NOMO-1 treated with dmso at 0.1 percent for 144 hours (cell line): Measurements from ENCODE around the gene SLC4A2.
"Not testable (repeated sequence)": the region's sequence is repeated elsewhere in the genome, so short reads cannot be mapped to it uniquely, and the experiment has no call there.

Experiments
- DNase-seq: peaks from one replicate; lab custom pipeline; 2025; ENCODE audit not compliant: unreplicated experiment; lab: John Stamatoyannopoulos, UW

Gene SLC4A2

DNA sequence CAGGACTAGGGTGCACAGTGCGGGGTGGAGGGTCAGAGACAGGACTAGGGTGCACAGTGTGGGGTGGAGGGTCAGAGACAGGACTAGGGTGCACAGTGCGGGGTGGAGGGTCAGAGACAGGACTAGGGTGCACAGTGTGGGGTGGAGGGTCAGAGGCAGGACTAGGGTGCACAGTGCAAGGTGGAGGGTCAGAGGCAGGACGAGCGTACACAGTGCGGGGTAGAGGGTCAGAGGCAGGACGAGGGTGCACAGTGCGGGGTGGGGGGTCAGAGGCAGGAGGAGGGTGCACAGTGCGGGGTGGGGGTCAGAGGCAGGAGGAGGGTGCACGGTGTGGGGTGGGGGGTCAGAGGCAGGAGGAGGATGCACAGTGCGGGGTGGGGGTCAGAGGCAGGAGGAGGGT lies 15.9 kb upstream of the SLC4A2 start:
- DNase-seq = not testable (repeated sequence)

DNA sequence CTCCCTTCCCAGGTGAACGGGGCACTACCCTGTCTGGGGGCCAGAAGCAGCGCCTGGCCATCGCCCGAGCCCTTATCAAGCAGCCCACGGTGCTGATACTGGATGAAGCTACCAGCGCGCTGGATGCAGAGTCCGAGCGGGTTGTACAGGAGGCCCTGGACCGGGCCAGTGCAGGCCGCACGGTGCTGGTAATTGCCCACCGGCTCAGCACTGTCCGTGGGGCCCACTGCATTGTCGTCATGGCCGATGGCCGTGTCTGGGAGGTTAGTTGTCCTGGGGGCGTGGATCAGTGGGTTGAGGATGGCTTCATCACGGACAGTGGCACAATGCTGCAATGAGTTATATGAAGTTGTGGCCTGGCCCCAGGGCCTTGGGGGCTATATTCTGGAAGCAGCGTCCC lies 15.4 kb upstream of the SLC4A2 start:
- DNase-seq = no peak

DNA sequence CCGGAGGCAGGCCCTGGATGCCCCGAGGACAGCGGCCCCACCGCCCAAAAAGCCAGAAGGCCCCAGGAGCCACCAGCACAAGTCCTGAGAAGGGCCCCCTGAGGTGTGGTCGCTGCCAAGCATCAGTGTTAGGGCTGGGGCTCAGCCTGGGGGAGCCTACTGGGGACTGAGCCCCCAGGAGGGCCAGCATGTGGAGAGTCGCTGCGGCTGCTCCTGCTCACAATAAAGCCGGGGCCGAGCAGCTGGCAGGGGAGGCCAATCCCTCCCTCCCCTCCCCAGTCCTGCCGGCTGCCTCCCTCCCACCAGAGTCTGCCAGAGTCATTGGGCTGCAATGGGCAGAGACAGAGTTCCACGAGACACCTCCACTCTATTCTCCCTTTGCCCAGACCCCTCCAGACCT lies 14.1 kb upstream of the SLC4A2 start:
- DNase-seq = no peak

DNA sequence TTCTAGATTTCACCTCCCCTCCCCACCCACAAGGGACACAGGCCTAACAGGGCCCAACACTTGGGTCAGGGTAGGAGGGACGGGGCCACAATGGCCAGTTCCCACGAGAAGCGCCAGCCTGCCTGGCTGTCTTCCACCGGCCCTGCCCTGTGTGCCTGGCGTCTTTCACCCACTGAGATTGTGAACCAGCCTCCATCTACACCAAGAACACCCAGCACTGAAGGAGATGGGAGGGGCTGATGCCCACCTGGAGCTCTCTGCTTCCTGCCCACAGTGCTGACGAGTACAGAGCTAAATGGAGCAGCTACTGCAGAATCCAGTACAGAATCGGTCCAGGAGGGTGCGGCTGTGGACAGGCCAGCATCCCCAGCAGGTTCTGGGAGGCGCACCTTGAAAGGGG lies 13.4 kb upstream of the SLC4A2 start:
- no peak for DNase-seq

DNA sequence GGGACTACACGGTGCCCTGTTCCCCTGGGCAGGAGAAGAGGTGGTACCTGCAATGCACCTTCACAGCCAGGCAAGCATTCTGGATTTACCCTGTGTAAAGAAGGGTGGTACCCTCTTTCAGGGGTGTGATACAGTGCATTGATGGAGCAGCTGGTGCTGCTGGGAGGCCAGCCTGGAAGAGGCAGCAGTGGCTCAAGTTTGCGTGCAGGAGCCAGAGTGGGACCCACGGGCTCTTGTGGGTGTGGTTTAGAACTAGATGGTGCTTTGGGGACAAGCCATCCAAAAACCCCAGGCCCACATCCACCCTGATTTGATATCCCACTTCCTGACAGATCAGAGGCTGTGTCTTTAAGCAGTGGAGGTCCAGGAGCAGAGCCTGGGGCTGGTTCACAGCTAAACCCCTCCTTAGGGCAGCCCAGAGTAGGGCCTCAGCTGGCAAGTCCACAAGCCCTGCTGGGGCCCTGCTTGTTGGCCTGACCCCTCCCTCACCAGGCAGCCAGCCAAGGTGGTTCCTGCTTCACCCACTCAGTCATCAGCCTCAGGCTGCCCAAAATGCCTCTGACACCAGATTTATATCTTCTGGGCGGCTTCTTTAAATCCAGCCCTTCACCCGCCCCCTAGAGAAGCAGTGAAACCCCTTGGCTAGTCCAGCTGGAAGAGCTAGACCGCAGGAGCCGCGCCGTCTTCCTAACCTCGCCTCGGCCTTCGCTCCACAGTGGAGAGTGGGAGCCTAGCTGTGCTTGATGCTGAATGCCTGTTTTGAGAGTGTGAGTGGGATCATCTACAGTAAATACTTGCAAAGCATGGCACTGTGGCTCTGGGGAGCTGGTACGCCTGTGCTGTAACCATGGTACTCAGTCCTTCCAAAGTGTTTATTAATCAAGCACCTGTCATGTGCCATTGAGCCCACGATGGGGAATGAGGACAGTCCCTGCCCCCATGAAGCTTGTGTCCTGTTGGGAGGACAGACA lies 12.5 kb upstream of the SLC4A2 start:
- no peak for DNase-seq

DNA sequence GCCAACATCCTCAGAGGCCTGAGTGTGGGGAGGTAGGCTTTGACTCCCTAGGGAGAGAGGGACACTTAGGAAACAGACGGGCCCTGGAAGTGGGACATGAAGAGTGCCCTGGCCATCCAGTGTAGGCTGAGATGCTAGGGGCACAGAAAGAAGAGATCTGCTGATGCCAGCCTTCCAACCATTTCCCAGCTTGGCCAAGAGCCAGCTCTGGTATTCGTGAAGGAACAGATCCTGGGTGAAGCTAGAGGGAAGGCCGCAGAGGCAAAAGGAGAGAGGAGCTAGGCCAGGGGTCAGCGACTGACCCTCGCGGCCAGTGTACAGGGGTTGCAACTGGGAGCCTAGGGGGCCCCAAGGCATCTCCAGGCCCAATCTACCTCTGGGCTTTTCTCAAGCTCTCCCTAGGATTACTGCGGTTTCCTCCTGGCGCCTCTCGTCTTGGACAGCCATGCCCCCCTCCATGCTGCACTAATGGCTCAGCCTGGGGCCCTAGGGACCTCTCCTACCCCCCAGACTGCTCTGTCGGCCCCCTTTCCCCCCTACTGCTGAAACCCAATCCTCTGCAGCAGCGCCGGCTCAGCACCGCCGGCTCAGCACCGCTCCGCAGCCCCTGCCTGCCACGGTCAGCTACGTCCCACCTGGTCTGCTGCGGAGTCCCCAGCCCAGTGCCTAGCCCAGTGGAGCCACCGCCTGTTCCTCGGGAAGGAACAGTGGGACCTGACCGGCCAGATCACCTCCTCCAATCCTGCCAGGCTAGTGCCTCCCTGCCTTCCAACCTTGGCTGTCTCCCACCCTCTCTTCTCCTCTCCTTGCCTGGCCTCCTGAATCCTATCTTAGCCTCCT lies 11.2 kb upstream of the SLC4A2 start, which contains the start of gene ASIC3:
ASIC3 (plus strand) TSS at position 556 of the 840 bp plus-strand sequence. CDS start 355 bp downstream, outside the sequence.
- no peak for DNase-seq

DNA sequence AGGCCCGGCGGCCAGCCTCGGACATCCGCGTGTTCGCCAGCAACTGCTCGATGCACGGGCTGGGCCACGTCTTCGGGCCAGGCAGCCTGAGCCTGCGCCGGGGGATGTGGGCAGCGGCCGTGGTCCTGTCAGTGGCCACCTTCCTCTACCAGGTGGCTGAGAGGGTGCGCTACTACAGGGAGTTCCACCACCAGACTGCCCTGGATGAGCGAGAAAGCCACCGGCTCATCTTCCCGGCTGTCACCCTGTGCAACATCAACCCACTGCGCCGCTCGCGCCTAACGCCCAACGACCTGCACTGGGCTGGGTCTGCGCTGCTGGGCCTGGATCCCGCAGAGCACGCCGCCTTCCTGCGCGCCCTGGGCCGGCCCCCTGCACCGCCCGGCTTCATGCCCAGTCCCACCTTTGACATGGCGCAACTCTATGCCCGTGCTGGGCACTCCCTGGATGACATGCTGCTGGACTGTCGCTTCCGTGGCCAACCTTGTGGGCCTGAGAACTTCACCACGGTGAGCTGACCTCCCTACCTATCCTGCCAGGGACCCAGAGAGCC lies 10.4 kb upstream of the SLC4A2 start:
- no peak for DNase-seq

DNA sequence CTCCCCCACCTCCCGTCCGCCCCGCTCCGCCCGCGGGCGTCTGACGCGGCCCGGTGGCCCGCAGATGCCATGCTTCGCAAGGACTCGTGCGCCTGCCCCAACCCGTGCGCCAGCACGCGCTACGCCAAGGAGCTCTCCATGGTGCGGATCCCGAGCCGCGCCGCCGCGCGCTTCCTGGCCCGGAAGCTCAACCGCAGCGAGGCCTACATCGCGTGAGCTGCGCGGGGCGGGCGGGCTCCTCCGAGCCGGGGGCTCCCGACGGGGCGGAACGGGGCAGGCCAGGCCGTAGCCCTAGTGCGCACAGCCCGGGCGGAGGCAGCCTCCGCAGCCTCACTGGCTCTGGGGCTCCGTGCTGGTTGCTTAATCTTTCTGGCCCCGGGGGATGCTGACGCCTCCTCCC lies 8.3 kb upstream of the SLC4A2 start:
- no peak for DNase-seq

DNA sequence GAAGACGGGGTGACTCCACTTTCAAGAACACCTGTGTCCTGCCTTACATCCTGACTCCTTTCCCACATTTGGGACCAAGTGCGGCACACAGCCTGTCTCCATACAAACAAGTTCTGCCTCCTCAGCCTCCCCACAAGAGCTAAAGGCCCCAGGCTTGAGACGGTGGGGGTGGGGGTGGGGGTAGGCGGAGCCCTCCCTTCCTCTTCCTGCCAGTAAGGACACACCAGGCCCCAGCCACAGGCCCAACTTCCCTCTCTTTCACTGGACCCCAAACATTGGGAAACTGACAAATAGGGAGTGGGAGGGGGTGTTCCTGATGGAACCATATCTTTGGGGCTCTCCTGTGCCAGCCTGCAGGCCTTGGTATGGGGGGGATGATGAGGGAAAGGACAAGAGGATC lies 6.3 kb upstream of the SLC4A2 start:
- DNase-seq = no peak

DNA sequence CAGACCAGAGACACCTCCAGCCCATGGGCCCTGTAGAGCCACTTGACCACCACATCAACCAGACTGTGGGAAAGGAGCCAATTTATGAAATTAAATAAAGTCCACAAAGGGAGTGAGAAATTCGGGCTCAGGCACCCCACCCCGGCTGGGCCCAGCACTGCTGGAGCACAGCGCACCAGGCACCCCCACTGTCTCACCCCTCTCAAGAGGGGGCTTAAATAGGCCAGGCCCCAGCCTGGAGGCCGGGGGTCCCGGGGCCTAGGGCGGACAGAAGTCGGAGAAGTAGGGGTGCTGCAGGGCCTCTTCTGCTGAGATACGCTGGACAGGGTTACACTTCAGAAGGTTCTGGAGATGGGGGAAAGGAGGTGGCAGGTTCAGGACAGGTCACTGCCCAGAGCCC lies 5.6 kb upstream of the SLC4A2 start:
- no peak for DNase-seq

DNA sequence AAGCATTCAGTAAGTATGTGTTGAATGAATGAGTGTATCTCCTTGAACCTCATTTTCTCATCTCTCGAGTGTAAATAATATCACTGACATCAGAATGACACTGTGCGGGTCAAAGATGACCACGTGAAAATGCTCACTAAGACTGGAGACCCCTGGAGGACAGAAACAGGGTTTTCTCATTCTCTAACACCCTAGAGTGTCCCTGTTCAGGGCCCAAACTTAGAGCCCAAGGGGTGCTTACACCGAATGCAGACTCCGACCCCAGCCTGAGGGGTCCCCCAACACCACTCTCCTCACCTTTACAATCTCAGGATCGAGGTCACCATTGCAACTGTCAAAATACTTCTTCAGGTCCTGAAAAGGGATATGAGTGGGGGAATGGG lies 3.1 kb upstream of the SLC4A2 start:
- DNase-seq = no peak

DNA sequence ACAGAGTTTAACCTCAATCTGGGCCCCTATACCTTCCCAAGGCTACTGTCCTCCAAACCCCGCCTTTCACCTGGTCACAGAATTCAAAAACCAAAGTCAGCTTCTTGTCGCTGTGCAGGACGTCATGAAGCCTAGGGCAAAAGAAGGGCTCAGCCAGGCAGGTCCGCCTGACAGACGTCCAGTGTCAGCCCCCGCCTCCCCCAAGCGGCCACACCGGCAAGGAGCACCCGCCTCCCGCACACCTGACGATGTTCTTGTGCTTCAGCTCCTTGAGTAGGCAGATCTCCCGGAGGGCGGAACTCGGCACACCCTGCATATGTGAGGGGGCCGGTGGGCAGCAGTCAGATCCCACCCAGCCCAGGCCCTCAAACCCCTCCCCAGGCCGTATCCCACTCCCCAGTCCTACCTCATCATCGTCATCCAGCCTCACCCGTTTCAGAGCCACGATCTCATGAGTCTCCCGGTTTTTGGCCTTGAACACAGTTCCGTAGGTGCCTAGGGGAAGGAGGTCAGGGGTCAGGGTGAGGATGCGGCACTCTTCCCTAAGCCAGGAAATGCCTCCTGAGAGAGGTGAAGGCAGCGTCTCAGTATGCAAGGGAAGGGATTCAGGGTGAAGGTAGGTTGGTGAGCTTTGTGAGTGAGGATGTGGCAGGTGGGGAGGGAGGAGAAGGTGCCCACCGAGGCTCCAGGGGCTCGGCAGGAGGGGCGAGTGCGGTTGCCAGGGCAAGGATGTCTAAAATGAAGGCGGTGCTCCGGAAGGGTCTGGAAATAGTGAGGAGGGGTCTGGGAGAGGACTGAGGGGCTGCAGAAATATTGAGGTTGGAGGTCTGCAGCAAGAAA lies 2.5 kb upstream of the SLC4A2 start:
- DNase-seq = no peak

DNA sequence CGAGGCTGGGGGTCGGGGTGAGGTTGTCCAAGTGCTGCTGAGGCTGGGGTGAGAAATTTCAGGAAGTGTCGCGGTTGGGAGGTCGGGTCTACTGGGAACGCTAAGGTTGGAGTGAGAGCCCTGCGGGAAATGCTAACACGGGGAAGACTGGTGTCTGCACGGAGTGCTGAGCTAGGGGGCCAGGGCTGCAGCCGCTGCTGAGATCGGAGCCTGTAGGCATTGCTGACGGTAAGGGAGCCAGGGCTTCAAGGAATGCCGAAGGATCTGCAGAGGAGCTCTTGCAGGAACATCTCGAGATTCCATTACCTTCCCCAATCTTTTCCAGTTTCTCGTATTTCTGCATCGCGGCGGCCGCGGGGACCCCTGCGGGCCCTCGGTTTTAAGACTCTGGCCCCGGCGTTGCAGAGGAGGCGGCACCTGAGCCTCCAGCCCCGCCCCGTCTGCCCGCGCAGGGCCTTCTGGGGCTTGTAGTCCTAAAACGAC lies 1.8 kb upstream of the SLC4A2 start, which contains the start of gene CDK5:
CDK5 (minus strand) TSS at position 392 of the 483 bp plus-strand sequence; CDS start at position 343, 49 bp downstream.
- no peak for DNase-seq

DNA sequence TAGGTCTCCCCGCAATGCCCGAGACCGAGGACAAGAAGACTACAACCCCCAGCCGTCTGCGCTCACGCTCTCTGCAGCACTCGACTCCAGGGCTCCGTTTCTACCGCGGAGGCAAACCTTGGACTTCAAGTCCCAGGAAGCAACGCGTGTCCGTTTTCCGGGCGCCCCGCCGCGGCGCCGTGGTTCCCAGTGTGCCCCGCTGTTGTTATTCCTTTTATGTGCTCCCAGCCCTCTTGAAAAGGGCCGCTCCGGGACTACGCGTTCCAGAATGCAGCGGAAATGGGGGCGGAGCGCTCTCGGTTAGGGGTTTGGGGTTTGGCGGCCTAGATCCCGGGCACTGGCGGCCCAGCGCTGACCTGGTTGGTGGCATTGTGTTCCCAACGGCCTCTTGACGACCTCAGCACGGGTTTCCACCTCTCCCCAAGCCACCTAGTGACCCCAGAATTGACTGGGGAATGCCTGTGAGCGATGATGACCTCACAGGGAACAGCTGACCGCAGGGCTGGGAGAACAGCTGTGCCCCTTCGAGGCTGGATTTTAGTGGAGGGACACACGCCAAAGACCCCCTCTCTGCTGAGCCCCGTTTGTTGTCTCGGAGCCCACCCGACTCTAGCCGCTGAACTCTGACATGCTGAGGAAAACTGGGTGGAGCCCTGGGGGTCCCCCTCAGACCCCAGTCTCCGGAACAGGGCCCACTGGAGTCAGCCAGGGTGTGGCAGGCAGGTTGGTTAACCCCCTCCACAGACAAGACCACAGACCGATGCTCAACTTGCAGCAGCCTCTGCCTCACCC lies 1.2 kb upstream of the SLC4A2 start:
- DNase-seq = peak; percentile 92

DNA sequence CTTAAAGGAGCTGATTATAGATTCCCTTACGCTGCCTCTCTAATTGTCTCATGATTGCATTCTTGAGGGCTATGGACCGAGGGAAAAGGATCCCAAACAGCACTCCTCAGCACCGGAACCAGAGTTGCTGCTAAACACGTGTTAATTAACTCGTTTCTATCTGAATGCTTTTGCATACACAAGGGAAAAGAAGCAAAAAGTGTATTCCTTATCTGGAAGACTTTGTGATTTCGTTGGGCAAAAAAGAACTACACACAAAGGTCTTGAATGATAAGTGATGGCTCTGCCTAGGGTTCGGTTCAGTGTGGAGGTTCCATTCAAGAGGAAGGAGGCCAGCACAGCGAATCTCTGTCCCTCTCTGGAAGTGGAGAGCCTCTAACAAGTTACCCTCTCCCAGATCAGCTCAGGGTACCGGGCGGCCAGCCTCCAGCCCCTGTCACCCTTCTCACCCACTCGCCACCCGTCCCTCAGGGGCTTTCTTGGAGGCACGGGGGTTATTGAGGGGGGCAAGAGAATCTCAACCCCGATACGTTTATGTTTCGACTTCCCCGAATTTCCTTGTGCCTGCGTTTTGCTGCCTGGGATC lies 515 bp upstream of the SLC4A2 start:
- DNase-seq = no peak

DNA sequence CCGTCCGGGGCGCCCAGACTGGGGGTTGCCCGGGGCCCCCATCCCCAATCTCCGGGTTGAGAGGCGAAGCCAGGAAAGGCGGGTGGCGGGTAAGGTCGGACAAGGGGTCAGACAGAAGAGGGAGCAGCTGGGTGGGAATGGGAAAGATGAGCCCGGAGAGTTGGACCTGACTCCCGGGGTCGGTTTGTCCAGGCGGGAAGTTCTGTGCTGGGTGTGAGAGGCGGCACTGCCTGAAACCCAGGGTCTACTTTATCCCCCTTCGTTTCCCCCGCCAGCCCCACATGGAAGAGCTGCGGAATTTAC lies 675 bp downstream of the SLC4A2 start:
- no peak for DNase-seq

DNA sequence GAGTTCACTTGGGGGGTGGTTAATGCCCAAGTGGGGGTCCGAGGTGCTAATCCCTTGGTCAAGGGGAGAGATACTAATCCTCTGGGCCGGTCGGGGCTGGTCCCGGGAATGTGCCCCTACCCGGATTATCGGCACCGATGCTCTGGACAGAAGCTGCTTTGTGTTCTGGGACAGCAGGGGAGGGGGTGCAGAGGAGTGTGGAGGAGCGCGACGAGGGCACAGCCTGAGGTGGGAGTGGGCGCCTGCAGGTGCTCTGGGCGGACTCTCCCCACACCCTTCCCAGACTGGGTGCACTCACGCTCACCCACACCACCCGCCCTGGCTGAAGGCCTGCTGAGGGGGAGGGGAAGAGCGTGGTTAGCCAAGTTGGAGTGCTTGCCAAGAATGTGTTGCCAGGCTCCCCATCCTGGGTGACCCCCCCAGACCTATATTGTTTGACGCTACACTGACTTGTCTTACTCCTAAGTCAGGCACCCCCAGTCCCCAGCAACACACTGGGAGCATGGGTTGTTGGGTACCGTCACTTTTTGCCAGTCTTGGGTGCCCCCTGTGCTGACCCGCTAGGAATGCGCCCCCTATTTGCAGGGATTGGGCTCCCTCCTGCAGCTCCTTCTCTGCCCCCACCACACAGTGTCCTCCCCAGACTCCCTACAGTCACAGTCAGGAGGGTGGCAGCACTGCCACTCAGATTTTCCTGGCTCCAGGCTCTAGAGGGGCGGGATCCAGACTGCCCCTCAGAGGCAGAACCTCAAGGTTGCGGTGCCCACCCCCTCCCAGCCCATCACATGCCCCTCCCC lies 1.2 kb downstream of the SLC4A2 start:
- no peak for DNase-seq

DNA sequence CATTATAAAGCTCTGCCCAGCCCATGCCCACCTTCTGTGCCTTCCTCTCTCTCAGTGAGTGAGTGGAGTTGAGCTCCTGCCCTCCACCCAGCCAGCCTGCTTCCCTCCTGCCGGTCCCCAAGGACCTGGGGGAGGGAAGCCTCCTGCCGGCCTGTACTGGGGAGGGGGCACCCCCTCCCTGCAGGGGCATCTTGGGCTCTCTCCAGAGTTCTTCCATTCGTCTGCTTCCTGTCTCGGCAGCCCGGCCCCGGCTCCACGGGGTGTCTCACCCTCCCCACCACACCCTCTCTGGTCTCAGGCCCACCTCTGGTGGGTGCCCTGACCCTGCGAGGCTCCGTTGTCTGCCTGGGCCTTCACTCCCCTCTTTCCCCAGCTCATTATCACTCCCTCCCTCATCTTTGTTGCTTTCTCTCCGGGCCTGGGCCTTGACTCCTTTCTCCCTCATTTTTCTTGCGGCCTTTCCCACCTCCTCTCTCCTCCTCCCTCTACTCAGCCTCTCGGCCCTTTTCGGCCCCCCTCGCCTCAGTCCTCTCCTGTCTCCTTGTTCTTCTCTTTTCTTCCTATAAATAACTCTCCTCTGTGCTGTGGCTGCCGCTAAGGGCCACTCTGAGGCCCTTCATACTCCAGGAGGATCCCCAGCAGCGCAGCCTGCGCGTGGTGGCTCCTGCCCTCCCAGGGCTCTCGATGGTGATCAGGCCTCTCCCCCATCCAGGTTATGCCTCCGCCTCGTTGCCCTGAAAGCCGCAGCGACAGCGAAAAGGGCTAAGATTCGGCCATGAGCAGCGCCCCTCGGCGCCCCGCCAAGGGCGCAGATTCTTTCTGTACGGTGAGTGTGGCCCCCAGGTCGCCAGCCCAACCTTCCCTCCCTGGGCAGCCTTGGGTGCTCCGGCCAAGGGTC lies 2.1 kb downstream of the SLC4A2 start:
- no peak for DNase-seq
